C4-2B (cell line): ENCODE results near the gene PLEK2.
A peak's percentile ranks its signal among the peaks of the same experiment; 100 is the strongest.
"Not testable (repeated sequence)": the region's sequence is repeated elsewhere in the genome, so short reads cannot be mapped to it uniquely, and the experiment has no call there.

Experiments used
- H3K27ac ChIP-seq: fragments of 450-650 bp; 2 replicates; pipeline ENCODE4 v1.5.1; 2017
- CTCF ChIP-seq: fragments of 450-650 bp; conservative IDR thresholded peaks from 2 replicates; pipeline ENCODE4 v1.5.1; 2017; ENCODE audit warnings: mild to moderate bottlenecking
- ZFX ChIP-seq: fragments of 450-650 bp; IDR thresholded peaks from 2 replicates; pipeline ENCODE4 v1.6.1; 2017

PLEK2 gene

GRCh38 chr14:67411820-67412421, at the start of gene PLEK2:
Gene PLEK2, minus strand, starts transcription at chr14:67412165. Its CDS starts 106 bp downstream, at chr14:67412059.
- H3K27ac ChIP-seq: peak within 1 kb of the TSS; percentile 14; the same call in 1 of the 2 replicates
- TF ChIP-seq ZFX (no peak), CTCF (no peak)

GRCh38 chr14:67461341-67461985, 49.5 kb upstream of the PLEK2 start:
- no peak overlapping the region for H3K27ac ChIP-seq
- TF ChIP-seq ZFX (no peak), CTCF (no peak)

- TF ChIP-seq ZFX: no peak
- no peak overlapping the region for H3K27ac ChIP-seq
These were observed 47.4 kb upstream of the PLEK2 start for GRCh38 chr14:67459336-67459735.

GRCh38 chr14:67457782-67458181, 45.8 kb upstream of the PLEK2 start:
- no peak for TF ChIP-seq ZFX
- TF ChIP-seq CTCF: no peak
- peak overlapping the region; percentile 4; the same call in 1 of the 2 replicates for H3K27ac ChIP-seq

- H3K27ac ChIP-seq: no peak overlapping the region
- TF ChIP-seq CTCF (no peak), ZFX (no peak)
These were observed 44.8 kb upstream of the PLEK2 start for GRCh38 chr14:67456732-67457131.

GRCh38 chr14:67453575-67454300, 41.8 kb upstream of the PLEK2 start:
- TF ChIP-seq ZFX: no peak
- H3K27ac ChIP-seq: no peak overlapping the region

- not testable (repeated sequence) for H3K27ac ChIP-seq
These were observed 39.7 kb upstream of the PLEK2 start for GRCh38 chr14:67451667-67452066.

- TF ChIP-seq ZFX: no peak
- TF ChIP-seq CTCF: no peak
- H3K27ac ChIP-seq: no peak overlapping the region
These were observed 37.1 kb upstream of the PLEK2 start for GRCh38 chr14:67449096-67449495.

- TF ChIP-seq CTCF: no peak
- TF ChIP-seq ZFX: no peak
- H3K27ac ChIP-seq: no peak overlapping the region
These were observed 35.0 kb upstream of the PLEK2 start for GRCh38 chr14:67447033-67447381.
